ENCODE data around the gene EAF1.

DNA sequence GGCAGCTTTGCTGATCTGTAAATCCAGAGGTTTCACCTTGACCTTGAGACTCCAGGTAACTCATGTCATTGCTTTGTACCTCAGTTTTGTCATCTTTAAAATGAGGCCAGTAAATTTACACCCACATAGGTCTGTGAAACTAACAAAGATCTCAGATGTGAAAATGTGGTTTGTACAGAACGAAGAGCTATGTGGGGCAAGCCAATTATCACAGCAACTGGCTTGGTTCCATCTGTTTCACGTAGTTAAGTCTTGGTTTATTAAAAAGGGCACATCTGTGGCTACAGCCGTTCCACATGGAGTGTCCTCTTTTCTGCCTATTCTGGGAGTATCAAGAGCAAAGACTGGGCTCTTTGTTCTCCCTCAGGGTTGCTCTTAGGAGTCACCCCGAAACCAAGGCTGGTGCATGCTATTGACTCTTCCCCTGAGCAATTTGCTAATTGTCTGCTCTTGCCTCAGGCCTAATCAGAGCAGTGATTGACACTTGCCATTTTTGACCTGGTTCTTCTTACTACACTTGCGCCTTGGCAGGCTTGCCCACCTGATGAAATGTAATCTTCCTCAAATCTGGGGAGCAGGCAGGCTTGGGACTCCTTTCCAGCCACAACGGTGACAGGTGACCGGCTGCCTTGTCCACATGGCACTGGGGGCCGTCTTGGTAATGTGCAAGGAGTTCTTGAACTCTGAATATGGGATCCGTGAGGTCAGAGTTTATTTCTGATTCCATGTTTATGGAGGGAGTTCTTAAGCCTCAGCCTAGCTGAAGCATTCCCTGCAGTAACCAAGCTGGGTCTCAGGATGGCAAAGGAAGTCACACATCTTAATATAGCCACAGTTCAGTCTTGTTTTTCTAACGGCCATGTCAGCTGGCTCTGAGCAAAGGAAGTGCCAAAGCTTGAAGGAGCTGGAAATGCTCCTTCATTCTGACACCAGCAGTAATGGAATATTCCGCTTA lies 40.1 kb downstream of the EAF1 start:
- TF ChIP-seq EZH2 (IDR thresholded peaks at IDR 0.05; ENCODE audit: insufficient read depth, poor library complexity, severe bottlenecking) (no peak), EZH2phosphoT487 (IDR thresholded peaks at IDR 0.05; ENCODE audit: insufficient read depth, low read depth) (no peak)

Measured in GM23248 (cell line).